Astrocyte (in vitro differentiated cells and primary cell): Measurements from ENCODE around the gene VASP. TPM values are rescaled to one million over a fixed set of nuclear protein-coding genes. Genes with fewer than 3 reads are reported as not detected.

ENCODE experiments used
- DNase-seq: peaks from one replicate; pipeline ENCODE4 v3.0.0-alpha.2; 2010; ENCODE audit warnings: low read depth
- FAIRE-seq: peaks from 2 replicates; lab custom pipeline; 2011; peaks lifted over from hg19 to GRCh38; lab: Jason Lieb, UNC
- H2AFZ ChIP-seq: 2 replicates; pipeline ENCODE4 v1.6.0; 2012; ENCODE audit warnings: low read depth, low read length, inconsistent platforms
- H3K27ac ChIP-seq: 2 replicates; pipeline ENCODE4 v1.5.1; 2011; ENCODE audit warnings: low read depth, low read length, inconsistent platforms
- H3K27me3 ChIP-seq: 2 replicates; pipeline ENCODE4 v1.6.0; 2011; ENCODE audit warnings: low read length, inconsistent platforms; ENCODE audit not compliant: insufficient read depth
- H3K36me3 ChIP-seq: 2 replicates; pipeline ENCODE4 v1.5.1; 2011; ENCODE audit warnings: low read length, inconsistent platforms; ENCODE audit not compliant: insufficient read depth
- H3K4me1 ChIP-seq: 2 replicates; pipeline ENCODE4 v1.5.1; 2011; ENCODE audit warnings: low read length, inconsistent platforms; ENCODE audit not compliant: insufficient read depth
- H3K4me2 ChIP-seq: 2 replicates; pipeline ENCODE4 v1.6.0; 2012; ENCODE audit warnings: low read length, inconsistent platforms
- H3K4me3 ChIP-seq: 2 replicates; pipeline ENCODE4 v1.5.1; 2011; ENCODE audit warnings: low read depth, mild to moderate bottlenecking, low read length, inconsistent platforms; ENCODE audit not compliant: insufficient read depth
- H3K79me2 ChIP-seq: 2 replicates; pipeline ENCODE4 v1.6.0; 2012; ENCODE audit warnings: mild to moderate bottlenecking, low read length, inconsistent platforms; ENCODE audit not compliant: insufficient read depth
- H3K9ac ChIP-seq: 2 replicates; pipeline ENCODE4 v1.6.0; 2012; ENCODE audit warnings: mild to moderate bottlenecking, low read length, inconsistent platforms
- H3K9me3 ChIP-seq: 2 replicates; pipeline ENCODE4 v1.5.1; 2012; ENCODE audit warnings: low read depth, mild to moderate bottlenecking, low read length, inconsistent platforms; ENCODE audit not compliant: insufficient read depth
- H4K20me1 ChIP-seq: 2 replicates; pipeline ENCODE4 v1.6.0; 2012; ENCODE audit warnings: low read length, inconsistent platforms; ENCODE audit not compliant: insufficient read depth
- H3K27ac Mint-ChIP-seq: one replicate; pipeline ENCODE4 v1.8.0; 2021; ENCODE audit warnings: mild to moderate bottlenecking, mixed read lengths; ENCODE audit not compliant: unreplicated experiment
- H3K27me3 Mint-ChIP-seq: one replicate; pipeline ENCODE4 v1.8.0; 2021; ENCODE audit warnings: low read depth, mixed read lengths; ENCODE audit not compliant: unreplicated experiment
- H3K36me3 Mint-ChIP-seq: one replicate; pipeline ENCODE4 v1.8.0; 2021; ENCODE audit warnings: low read depth, mixed read lengths; ENCODE audit not compliant: unreplicated experiment
- H3K4me1 Mint-ChIP-seq: one replicate; pipeline ENCODE4 v1.8.0; 2021; ENCODE audit warnings: low read depth, mixed read lengths; ENCODE audit not compliant: unreplicated experiment
- H3K4me3 Mint-ChIP-seq: one replicate; pipeline ENCODE4 v1.8.0; 2021; ENCODE audit warnings: mild to moderate bottlenecking, moderate library complexity, mixed read lengths; ENCODE audit not compliant: unreplicated experiment
- H3K9me3 Mint-ChIP-seq: one replicate; pipeline ENCODE4 v1.8.0; 2021; ENCODE audit warnings: mild to moderate bottlenecking, mixed read lengths; ENCODE audit not compliant: unreplicated experiment
- CTCF ChIP-seq: IDR thresholded peaks from 2 replicates; pipeline ENCODE4 v1.5.1; 2011; ENCODE audit warnings: low read depth, mild to moderate bottlenecking, inconsistent platforms, low read length, moderate library complexity; ENCODE audit not compliant: insufficient read depth
- EZH2 ChIP-seq: IDR thresholded peaks from 2 replicates; pipeline ENCODE4 v1.6.1; 2012; ENCODE audit warnings: mild to moderate bottlenecking, low read length, inconsistent platforms; ENCODE audit not compliant: insufficient read depth
- total RNA-seq: library from RNA; stranded (reverse); gene quantifications from 2 replicates; pipeline ENCODE4 v1.2.1, GENCODE V29; 2021

Gene VASP
- total RNA-seq, 1 donor from 2014 or later: 222 TPM

DNA sequence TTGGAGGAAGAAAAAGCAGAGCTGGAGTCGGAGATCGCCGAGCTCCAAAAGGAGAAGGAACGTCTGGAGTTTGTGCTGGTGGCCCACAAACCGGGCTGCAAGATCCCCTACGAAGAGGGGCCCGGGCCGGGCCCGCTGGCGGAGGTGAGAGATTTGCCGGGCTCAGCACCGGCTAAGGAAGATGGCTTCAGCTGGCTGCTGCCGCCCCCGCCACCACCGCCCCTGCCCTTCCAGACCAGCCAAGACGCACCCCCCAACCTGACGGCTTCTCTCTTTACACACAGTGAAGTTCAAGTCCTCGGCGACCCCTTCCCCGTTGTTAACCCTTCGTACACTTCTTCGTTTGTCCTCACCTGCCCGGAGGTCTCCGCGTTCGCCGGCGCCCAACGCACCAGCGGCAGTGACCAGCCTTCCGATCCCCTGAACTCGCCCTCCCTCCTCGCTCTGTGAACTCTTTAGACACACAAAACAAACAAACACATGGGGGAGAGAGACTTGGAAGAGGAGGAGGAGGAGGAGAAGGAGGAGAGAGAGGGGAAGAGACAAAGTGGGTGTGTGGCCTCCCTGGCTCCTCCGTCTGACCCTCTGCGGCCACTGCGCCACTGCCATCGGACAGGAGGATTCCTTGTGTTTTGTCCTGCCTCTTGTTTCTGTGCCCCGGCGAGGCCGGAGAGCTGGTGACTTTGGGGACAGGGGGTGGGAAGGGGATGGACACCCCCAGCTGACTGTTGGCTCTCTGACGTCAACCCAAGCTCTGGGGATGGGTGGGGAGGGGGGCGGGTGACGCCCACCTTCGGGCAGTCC, 34.5 kb upstream of the VASP start:
- no peak for TF ChIP-seq CTCF
- no peak for TF ChIP-seq EZH2
- H3K79me2 ChIP-seq: no peaks in the 10 kb centered on the region
- peak overlapping the region; percentile 54 for H3K9ac ChIP-seq
- H3K4me3 ChIP-seq: peak overlapping the region; percentile 24
- Mint-ChIP-seq H3K9me3 (no peaks in the 10 kb centered on the region), H3K4me1 (peaks cover 10% of the 10 kb centered on the region), H3K27me3 (peaks cover 3% of the 10 kb centered on the region), H3K27ac (no peak overlapping the region), H3K4me3 (peak overlapping the region; percentile 7), H3K36me3 (peaks cover 3% of the 10 kb centered on the region)
- H3K27ac ChIP-seq: no peak overlapping the region
- H2AFZ ChIP-seq: no peak overlapping the region
- DNase-seq: no peak
- H3K4me1 ChIP-seq: peaks cover 28% of the 10 kb centered on the region
- no peaks in the 10 kb centered on the region for H3K9me3 ChIP-seq
- H3K27me3 ChIP-seq: no peaks in the 10 kb centered on the region
- H4K20me1 ChIP-seq: peaks cover 26% of the 10 kb centered on the region
- no peaks in the 10 kb centered on the region for H3K36me3 ChIP-seq
- peak overlapping the region; percentile 97 for H3K4me2 ChIP-seq
- FAIRE-seq: no peak

DNA sequence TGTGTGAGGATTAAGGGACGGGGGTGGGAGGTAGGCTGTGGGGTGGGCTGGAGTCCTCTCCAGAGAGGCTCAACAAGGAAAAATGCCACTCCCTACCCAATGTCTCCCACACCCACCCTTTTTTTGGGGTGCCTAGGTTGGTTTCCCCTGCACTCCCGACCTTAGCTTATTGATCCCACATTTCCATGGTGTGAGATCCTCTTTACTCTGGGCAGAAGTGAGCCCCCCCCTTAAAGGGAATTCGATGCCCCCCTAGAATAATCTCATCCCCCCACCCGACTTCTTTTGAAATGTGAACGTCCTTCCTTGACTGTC, 34.0 kb upstream of the VASP start:
- Mint-ChIP-seq H3K27me3 (peaks cover 3% of the 10 kb centered on the region), H3K4me3 (no peak overlapping the region), H3K9me3 (no peaks in the 10 kb centered on the region), H3K4me1 (peaks cover 13% of the 10 kb centered on the region), H3K27ac (no peak overlapping the region), H3K36me3 (peaks cover 3% of the 10 kb centered on the region)
- no peak overlapping the region for H3K27ac ChIP-seq
- H3K9me3 ChIP-seq: no peaks in the 10 kb centered on the region
- H3K79me2 ChIP-seq: no peaks in the 10 kb centered on the region
- no peaks in the 10 kb centered on the region for H3K27me3 ChIP-seq
- TF ChIP-seq EZH2: no peak
- no peak for TF ChIP-seq CTCF
- peaks cover 22% of the 10 kb centered on the region for H4K20me1 ChIP-seq
- H3K4me2 ChIP-seq: no peak overlapping the region
- FAIRE-seq (no peak), DNase-seq (no peak)
- H3K4me3 ChIP-seq: no peak overlapping the region
- no peak overlapping the region for H2AFZ ChIP-seq
- peaks cover 26% of the 10 kb centered on the region for H3K4me1 ChIP-seq
- no peak overlapping the region for H3K9ac ChIP-seq
- no peaks in the 10 kb centered on the region for H3K36me3 ChIP-seq
